T-cell (primary cell): ENCODE measurements around the gene PRKAR2B. TPM values are rescaled to one million over a fixed set of nuclear protein-coding genes. Genes with fewer than 3 reads are reported as not detected.
A peak's percentile ranks its signal among the peaks of the same experiment; 100 is the strongest.
"Not testable (repeated sequence)": the region's sequence is repeated elsewhere in the genome, so short reads cannot be mapped to it uniquely, and the experiment has no call there.

Source experiments
- ATAC-seq, 4 experiments: fragments of 200-7000 bp in 3 of 4; fragments of 150-1000 bp in 1 of 4; cut with Tn5 transposase; replicated peaks in 1 of 4; 1 replicate in 3 of 4; 2 replicates in 1 of 4; pipeline ENCODE4 v1.10.0; 2021; ENCODE audit warnings: moderate library complexity in 3 of 4, mild to moderate bottlenecking in 2 of 4, moderate number of reproducible peaks in 1 of 4
- CTCF ChIA-PET, 2 donors: fragments of 300-600 bp; sonication (Branson Sonifier 250); formaldehyde crosslinking; loops; one replicate each; lab custom pipeline; 2022; ENCODE audit warnings: antibody characterized with exemption in 2 of 2; lab: Charles Lee
- POLR2A ChIA-PET, 2 donors: fragments of 300-600 bp; sonication (Branson Sonifier 250); formaldehyde crosslinking; loops; one replicate each; lab custom pipeline; 2022; ENCODE audit warnings: antibody characterized with exemption in 2 of 2; lab: Charles Lee
- DNase-seq, 35 experiments: peaks; one replicate each; pipeline versions ENCODE4 v3.0.0 to v3.0.0-alpha.2; 2013 to 2023
- H3K27ac ChIP-seq: one replicate; pipeline ENCODE4 v1.5.1; 2013; ENCODE audit warnings: low read length
- H3K27me3 ChIP-seq, 2 experiments: replicated peaks in 1 of 2; 1 replicate in 1 of 2; 2 replicates in 1 of 2; pipeline versions ENCODE4 v1.6.1 to v1.7.0; 2013; ENCODE audit warnings: low read length in 1 of 2, mixed read lengths in 1 of 2; ENCODE audit not compliant: control insufficient read depth in 2 of 2, insufficient read depth in 2 of 2; ENCODE audit errors: extremely low read depth in 1 of 2
- H3K36me3 ChIP-seq, 2 donors: 1 replicate in 1 of 2; 2 replicates in 1 of 2; pipeline versions ENCODE4 v1.6.1 to v1.7.0; 2013; ENCODE audit warnings: low read length in 1 of 2; ENCODE audit not compliant: control insufficient read depth in 2 of 2, insufficient read depth in 1 of 2; ENCODE audit errors: extremely low read depth in 1 of 2
- H3K4me1 ChIP-seq, 2 experiments: 1 replicate in 1 of 2; 2 replicates in 1 of 2; pipeline versions ENCODE4 v1.6.1 to v1.7.0; 2013; ENCODE audit warnings: low read length in 2 of 2, mixed read lengths in 1 of 2; ENCODE audit not compliant: insufficient read depth in 2 of 2, control insufficient read depth in 1 of 2; ENCODE audit errors: extremely low read depth in 1 of 2
- H3K4me3 ChIP-seq, 2 donors: 1 replicate in 1 of 2; 2 replicates in 1 of 2; pipeline versions ENCODE4 v1.5.1 to v1.7.0; 2013; ENCODE audit warnings: mild to moderate bottlenecking in 2 of 2, low read length in 1 of 2, moderate library complexity in 1 of 2; ENCODE audit not compliant: control insufficient read depth in 1 of 2; ENCODE audit errors: extremely low read depth in 1 of 2
- H3K9me3 ChIP-seq: 2 replicates; pipeline ENCODE4 v1.7.0; 2013
- H3K27ac Mint-ChIP-seq, 2 donors: one replicate each; pipeline ENCODE4 v1.8.0; 2020 to 2021; ENCODE audit warnings: mild to moderate bottlenecking in 2 of 2, mixed read lengths in 2 of 2
- H3K27me3 Mint-ChIP-seq, 2 donors: one replicate each; pipeline ENCODE4 v1.8.0; 2021 to 2022; ENCODE audit warnings: mixed read lengths in 2 of 2
- H3K36me3 Mint-ChIP-seq: one replicate; pipeline ENCODE4 v1.8.0; 2021; ENCODE audit warnings: mixed read lengths
- H3K4me1 Mint-ChIP-seq, 3 donors: one replicate each; pipeline ENCODE4 v1.8.0; 2020 to 2022; ENCODE audit warnings: mixed read lengths in 3 of 3, mild to moderate bottlenecking in 1 of 3
- H3K4me3 Mint-ChIP-seq, 3 donors: one replicate each; pipeline ENCODE4 v1.8.0; 2020 to 2022; ENCODE audit warnings: mild to moderate bottlenecking in 3 of 3, mixed read lengths in 3 of 3, moderate library complexity in 3 of 3
- H3K9me3 Mint-ChIP-seq, 3 donors: one replicate each; pipeline ENCODE4 v1.8.0; 2020 to 2022; ENCODE audit warnings: mixed read lengths in 3 of 3
- WGBS: methylation state at CpG from one replicate; pipeline ENCODE4 v1.1.5; 2013; ENCODE audit warnings: missing lambda C conversion rate; ENCODE audit not compliant: insufficient coverage; 5-methylcytosine and 5-hydroxymethylcytosine counted together
- total RNA-seq, 35 experiments: library from RNA in 6 of 35; stranded (reverse) in 6 of 35; fragments of 120-200 nt in 1 of 35; gene quantifications; one replicate each; pipeline versions ENCODE4 v1.2.1 to v1.2.4 and lab custom pipeline; 2013 to 2026

PRKAR2B gene
- total RNA-seq, 5 donors from 2014 or later (not counting 1 experiment from before 2014, with no cell fraction given): 0.58 to 2.2 (median 1.0) TPM

DNA sequence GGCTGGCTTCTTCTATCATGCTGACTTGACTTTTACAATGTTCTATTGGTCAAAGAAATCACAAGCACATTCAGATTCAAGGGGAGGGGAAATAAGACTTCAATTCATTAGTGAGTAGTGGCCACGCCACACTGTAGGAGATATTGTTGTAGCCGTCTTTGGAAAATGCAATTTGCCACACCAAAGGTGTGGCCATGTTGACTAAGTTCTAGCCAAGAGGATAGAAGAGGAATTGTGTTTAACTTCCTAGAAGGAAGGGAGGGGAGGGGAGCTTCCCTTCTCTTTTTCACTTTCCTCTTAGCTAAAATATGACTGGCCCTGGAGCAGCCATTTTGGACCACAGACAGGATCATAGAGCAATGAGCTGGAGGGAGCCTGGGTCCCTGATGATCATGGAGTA is 3.4 kb upstream of the PRKAR2B start:
- ChIA-PET CTCF (no interaction called here), POLR2A (no interaction called here)
- no peak for ATAC-seq
- no peaks in the 10 kb centered on the region for H3K36me3 ChIP-seq
- no peaks in the 10 kb centered on the region for H3K9me3 ChIP-seq
- no peak overlapping the region for H3K27ac ChIP-seq
- no peak for DNase-seq
- Mint-ChIP-seq H3K36me3 (no peaks in the 10 kb centered on the region), H3K9me3 (peaks cover 4 to 8% (median 7%) of the 10 kb centered on the region in 3 donors), H3K27ac (no peak overlapping the region), H3K4me1 (peaks cover 10 to 16% (median 14%) of the 10 kb centered on the region in 3 donors), H3K4me3 (no peak overlapping the region), H3K27me3 (peaks cover 9% of the 10 kb centered on the region in 2 donors)
- WGBS: 100% methylated on average over 1 of the region's 2 CpGs
- no peak overlapping the region for H3K4me3 ChIP-seq
- H3K27me3 ChIP-seq: peaks cover 0 to 8% of the 10 kb centered on the region in 2 experiments
- H3K4me1 ChIP-seq: peaks cover 7 to 10% of the 10 kb centered on the region in 2 experiments

DNA sequence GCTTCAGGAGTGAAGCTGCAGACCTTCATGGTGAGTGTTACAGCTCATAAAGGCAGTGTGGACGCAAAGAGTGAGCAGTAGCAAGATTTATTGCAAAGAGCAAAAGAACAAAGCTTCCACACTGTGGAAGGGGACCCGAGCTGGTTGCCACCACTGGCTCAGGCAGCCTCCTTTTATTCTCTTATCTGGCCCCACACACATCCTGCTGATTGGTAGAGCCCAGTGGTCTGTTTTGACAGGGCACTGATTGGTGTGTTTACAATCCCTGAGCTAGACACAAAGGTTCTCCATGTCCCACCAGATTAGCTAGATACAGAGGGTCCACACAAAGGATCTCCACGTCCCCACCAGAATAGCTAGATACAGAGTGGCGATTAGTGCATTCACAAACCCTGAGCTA is 2.7 kb upstream of the PRKAR2B start:
- H3K27ac ChIP-seq, ATAC-seq, H3K9me3 Mint-ChIP-seq, H3K27ac Mint-ChIP-seq, H3K4me3 ChIP-seq, H3K36me3 Mint-ChIP-seq, POLR2A ChIA-PET, CTCF ChIA-PET, DNase-seq, H3K4me3 Mint-ChIP-seq, H3K9me3 ChIP-seq, H3K36me3 ChIP-seq, H3K27me3 ChIP-seq: not testable (repeated sequence)
- peaks cover 14% of the 10 kb centered on the region in 2 donors for H3K27me3 Mint-ChIP-seq
- 67% methylated on average over 1 of the region's 4 CpGs for WGBS
- peaks cover 7 to 10% of the 10 kb centered on the region in 2 experiments for H3K4me1 ChIP-seq
- peaks cover 10 to 16% (median 14%) of the 10 kb centered on the region in 3 donors for H3K4me1 Mint-ChIP-seq

- ATAC-seq, H3K27ac ChIP-seq, POLR2A ChIA-PET, H3K9me3 Mint-ChIP-seq, DNase-seq, H3K27ac Mint-ChIP-seq, H3K9me3 ChIP-seq, H3K27me3 ChIP-seq, H3K36me3 Mint-ChIP-seq, H3K4me3 ChIP-seq, H3K36me3 ChIP-seq, H3K4me3 Mint-ChIP-seq: not testable (repeated sequence)
- peaks cover 19 to 20% of the 10 kb centered on the region in 2 donors for H3K27me3 Mint-ChIP-seq
- CTCF ChIA-PET: interaction anchor here in 1 of 2 donors (0.5 kb wide), 1 partner anchor 105 kb away, joined by 3 read pairs; no protein-coding TSS in a partner anchor
- peaks cover 7 to 10% of the 10 kb centered on the region in 2 experiments for H3K4me1 ChIP-seq
- 97% methylated on average over 28 of the region's 43 CpGs for WGBS
- peaks cover 10 to 16% (median 14%) of the 10 kb centered on the region in 3 donors for H3K4me1 Mint-ChIP-seq
These were observed 2.1 kb upstream of the PRKAR2B start for GRCh38 chr7:107042326-107042910.

- no peak overlapping the region for H3K4me3 ChIP-seq
- ChIA-PET CTCF (no interaction called here), POLR2A (no interaction called here)
- peaks cover 10 to 16% (median 14%) of the 10 kb centered on the region in 3 donors for H3K4me1 Mint-ChIP-seq
- peaks cover 0 to 8% of the 10 kb centered on the region in 2 experiments for H3K27me3 ChIP-seq
- H3K4me1 ChIP-seq: peaks cover 7 to 10% of the 10 kb centered on the region in 2 experiments
- H3K36me3 Mint-ChIP-seq: no peaks in the 10 kb centered on the region
- no peaks in the 10 kb centered on the region for H3K9me3 ChIP-seq
- DNase-seq (no peak), ATAC-seq (no peak)
- H3K4me3 Mint-ChIP-seq: peak overlapping the region; percentile 66 to 83 (median 76)
- H3K27ac Mint-ChIP-seq: no peak overlapping the region
- H3K9me3 Mint-ChIP-seq: no peaks in the 10 kb centered on the region
- H3K36me3 ChIP-seq: no peaks in the 10 kb centered on the region
- no CpG with 5 or more reads among the region's 4 CpGs for WGBS
- no peak overlapping the region for H3K27ac ChIP-seq
- H3K27me3 Mint-ChIP-seq: peaks cover 28 to 31% of the 10 kb centered on the region in 2 donors
These were observed 1.0 kb upstream of the PRKAR2B start for GRCh38 chr7:107043491-107043890.

DNA sequence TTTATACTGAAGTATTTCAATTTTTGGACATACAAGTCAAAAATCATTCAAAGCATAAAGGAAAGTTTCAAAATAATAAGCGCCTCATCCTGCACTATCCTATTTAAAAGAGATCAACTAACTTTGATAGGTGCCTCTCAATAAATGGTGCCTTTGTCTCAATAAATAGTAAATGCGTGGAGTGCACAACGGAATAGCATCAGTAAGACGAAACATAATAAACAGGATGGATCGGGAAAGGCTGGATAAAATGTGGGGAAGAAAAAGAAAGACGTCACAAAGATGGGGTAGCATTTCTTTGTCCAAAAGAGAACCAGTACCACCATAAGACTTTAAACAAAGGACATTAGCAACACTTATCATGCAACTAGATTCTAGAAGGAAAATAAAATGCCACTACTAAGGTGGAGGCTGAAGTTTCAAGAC is 571 bp upstream of the PRKAR2B start:
- no peak overlapping the region for H3K27ac ChIP-seq
- H3K27ac Mint-ChIP-seq: peak overlapping the region in 1 of 2 donors; percentile 0

GRCh38 chr7:107045195-107045960 is 873 bp downstream of the PRKAR2B start:
- Histone ChIP-seq H3K4me1 (peaks cover 7 to 10% of the 10 kb centered on the region in 2 experiments), H3K27ac (no peak overlapping the region), H3K27me3 (peaks cover 0 to 8% of the 10 kb centered on the region in 2 experiments), H3K36me3 (no peaks in the 10 kb centered on the region), H3K4me3 (peak overlapping the region; percentile 53 to 80), H3K9me3 (no peaks in the 10 kb centered on the region)
- DNase-seq (peak in 2 of 35 experiments; percentile 5 to 8), ATAC-seq (no peak)
- no peak overlapping the region for H3K27ac Mint-ChIP-seq
- peaks cover 35 to 40% of the 10 kb centered on the region in 2 donors for H3K27me3 Mint-ChIP-seq
- peaks cover 10 to 16% (median 14%) of the 10 kb centered on the region in 3 donors for H3K4me1 Mint-ChIP-seq
- peak overlapping the region; percentile 79 to 88 (median 86) for H3K4me3 Mint-ChIP-seq
- no peaks in the 10 kb centered on the region for H3K9me3 Mint-ChIP-seq
- 18% methylated on average over 4 of the region's 29 CpGs for WGBS
- ChIA-PET POLR2A (interaction anchor here in 1 of 2 donors (0.5 to 1.3 kb wide), 3 partner anchors 81 to 813 kb away, joined by 3 to 4 read pairs (median 4); no protein-coding TSS in a partner anchor), CTCF (interaction anchor here (0.5 to 1.0 kb wide), 3 partner anchors 15 to 106 kb away, joined by 3 to 4 read pairs (median 3); no protein-coding TSS in a partner anchor)
- H3K36me3 Mint-ChIP-seq: no peaks in the 10 kb centered on the region

More for the DNA sequence above, 571 bp upstream of the PRKAR2B start:
- H3K4me3 ChIP-seq: peak overlapping the region; percentile 23 to 53
- Mint-ChIP-seq H3K4me1 (peaks cover 10 to 16% (median 14%) of the 10 kb centered on the region in 3 donors), H3K4me3 (peak overlapping the region; percentile 66 to 83 (median 76)), H3K9me3 (no peaks in the 10 kb centered on the region), H3K36me3 (no peaks in the 10 kb centered on the region), H3K27me3 (peaks cover 33 to 36% of the 10 kb centered on the region in 2 donors)
- H3K27me3 ChIP-seq: peaks cover 0 to 8% of the 10 kb centered on the region in 2 experiments
- ATAC-seq (no peak), DNase-seq (no peak)
- peaks cover 7 to 10% of the 10 kb centered on the region in 2 experiments for H3K4me1 ChIP-seq
- 86% methylated on average over 2 of the region's 6 CpGs for WGBS
- ChIA-PET POLR2A (no interaction called here), CTCF (no interaction called here)
- H3K9me3 ChIP-seq: no peaks in the 10 kb centered on the region
- H3K36me3 ChIP-seq: no peaks in the 10 kb centered on the region
